Skeletal muscle satellite cell (primary cell): ENCODE measurements around the gene HSD3B7.
"Not testable (repeated sequence)": the region's sequence is repeated elsewhere in the genome, so short reads cannot be mapped to it uniquely, and the experiment has no call there.

Source experiments
- H3K27me3 ChIP-seq: 2 replicates; pipeline ENCODE4 v1.7.0; 2013; ENCODE audit warnings: low read length; ENCODE audit not compliant: control insufficient read depth, insufficient read depth
- H3K36me3 ChIP-seq: 2 replicates; pipeline ENCODE4 v1.7.0; 2013; ENCODE audit warnings: mild to moderate bottlenecking, control low read depth, low read length; ENCODE audit not compliant: insufficient read depth
- H3K4me1 ChIP-seq: 2 replicates; pipeline ENCODE4 v1.7.0; 2013; ENCODE audit warnings: low read length; ENCODE audit not compliant: control insufficient read depth, insufficient read depth
- H3K4me2 ChIP-seq: 2 replicates; pipeline ENCODE4 v1.7.0; 2013; ENCODE audit warnings: mild to moderate bottlenecking, low read length
- H3K4me3 ChIP-seq: 2 replicates; pipeline ENCODE4 v1.7.0; 2013; ENCODE audit warnings: low read length
- H3K9ac ChIP-seq: 2 replicates; pipeline ENCODE4 v1.7.0; 2013; ENCODE audit warnings: mild to moderate bottlenecking, low read depth, low read length, moderate library complexity
- H3K9me3 ChIP-seq: replicated peaks from 2 replicates; pipeline ENCODE4 v1.7.0; 2013; ENCODE audit warnings: mild to moderate bottlenecking, control low read depth, low read length

The HSD3B7 gene

GRCh38 chr16:31008149-31008548 lies 23.1 kb downstream of the HSD3B7 start:
- H3K27me3 ChIP-seq = peaks cover 15% of the 10 kb centered on the region
- H3K4me3 ChIP-seq = no peak overlapping the region
- H3K4me2 ChIP-seq = peak overlapping the region; percentile 28
- H3K4me1 ChIP-seq = peaks cover 14% of the 10 kb centered on the region
- no peak overlapping the region for H3K9ac ChIP-seq
- H3K36me3 ChIP-seq = no peaks in the 10 kb centered on the region
- no peaks in the 10 kb centered on the region for H3K9me3 ChIP-seq

GRCh38 chr16:31008551-31008950 lies 23.5 kb downstream of the HSD3B7 start:
- Histone ChIP-seq H3K9me3 (no peaks in the 10 kb centered on the region), H3K4me3 (no peak overlapping the region), H3K4me1 (peaks cover 14% of the 10 kb centered on the region), H3K4me2 (peak overlapping the region; percentile 28), H3K36me3 (no peaks in the 10 kb centered on the region), H3K27me3 (peaks cover 15% of the 10 kb centered on the region), H3K9ac (no peak overlapping the region)

GRCh38 chr16:31009120-31009519 lies 24.1 kb downstream of the HSD3B7 start:
- H3K4me1 ChIP-seq = peaks cover 14% of the 10 kb centered on the region
- H3K9ac ChIP-seq = no peak overlapping the region
- H3K36me3 ChIP-seq = no peaks in the 10 kb centered on the region
- H3K4me3 ChIP-seq = no peak overlapping the region
- H3K9me3 ChIP-seq = no peaks in the 10 kb centered on the region
- H3K4me2 ChIP-seq = peak overlapping the region; percentile 59
- H3K27me3 ChIP-seq = peaks cover 15% of the 10 kb centered on the region

DNA sequence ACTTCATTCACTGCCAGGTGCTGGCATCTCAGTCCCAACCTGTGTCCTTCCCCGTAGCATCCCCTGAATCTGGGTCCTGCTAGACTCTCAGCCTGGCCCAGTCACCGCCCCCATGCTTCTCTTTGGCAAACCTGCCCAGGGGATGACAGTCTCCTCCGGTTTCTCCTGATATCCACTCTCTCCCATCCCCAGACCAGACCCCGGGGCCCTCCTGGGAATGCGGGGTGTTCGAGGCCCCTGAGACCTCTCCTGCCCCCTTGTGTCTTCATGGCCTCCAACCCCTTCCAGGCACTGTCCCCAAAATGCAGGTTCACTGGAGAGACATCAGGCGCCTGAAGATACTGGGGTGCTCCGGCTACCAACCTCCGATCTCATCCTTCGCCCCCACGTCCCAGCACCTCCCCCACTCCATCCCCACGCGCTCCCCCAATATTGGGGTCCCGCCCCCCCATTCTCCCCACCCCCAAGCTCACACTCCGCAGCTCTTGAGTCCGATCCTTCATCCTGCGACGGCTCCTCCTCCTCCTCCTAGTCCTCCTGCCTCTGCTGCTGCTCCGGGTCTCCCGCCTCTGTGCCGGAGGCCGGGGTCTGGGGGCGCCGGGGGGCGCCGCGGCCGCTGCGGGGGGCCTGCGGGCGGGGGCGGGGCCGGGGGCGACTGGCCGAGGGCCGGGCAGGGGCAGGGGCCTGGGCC lies 25.0 kb downstream of the HSD3B7 start:
- H3K4me1 ChIP-seq = peaks cover 14% of the 10 kb centered on the region
- H3K36me3 ChIP-seq = no peaks in the 10 kb centered on the region
- peak overlapping the region; percentile 73 for H3K4me2 ChIP-seq
- H3K9me3 ChIP-seq = no peaks in the 10 kb centered on the region
- H3K4me3 ChIP-seq = peak overlapping the region; percentile 39
- H3K9ac ChIP-seq = no peak overlapping the region
- H3K27me3 ChIP-seq = peaks cover 15% of the 10 kb centered on the region

- peak within 1 kb of the TSS; percentile 63 for H3K4me3 ChIP-seq
Measured at GRCh38 chr16:31010585-31011325, 25.7 kb downstream of the HSD3B7 start, which contains the start of gene STX1B. Gene STX1B, minus strand, starts transcription at chr16:31010638. Its CDS starts 242 bp downstream, at chr16:31010396.

GRCh38 chr16:31011815-31012214 lies 26.8 kb downstream of the HSD3B7 start:
- not testable (repeated sequence) for H3K9me3 ChIP-seq, H3K9ac ChIP-seq, H3K4me3 ChIP-seq, H3K4me2 ChIP-seq, H3K36me3 ChIP-seq
- Histone ChIP-seq H3K4me1 (peaks cover 14% of the 10 kb centered on the region), H3K27me3 (peaks cover 15% of the 10 kb centered on the region)

More at GRCh38 chr16:31010585-31011325, 25.7 kb downstream of the HSD3B7 start, which contains the start of gene STX1B:
- Histone ChIP-seq H3K9me3 (no peaks in the 10 kb centered on the region), H3K4me2 (peak within 1 kb of the TSS; percentile 73), H3K36me3 (no peaks in the 10 kb centered on the region), H3K4me1 (peaks cover 14% of the 10 kb centered on the region), H3K27me3 (peaks cover 15% of the 10 kb centered on the region), H3K9ac (no peak within 1 kb of the TSS)

DNA sequence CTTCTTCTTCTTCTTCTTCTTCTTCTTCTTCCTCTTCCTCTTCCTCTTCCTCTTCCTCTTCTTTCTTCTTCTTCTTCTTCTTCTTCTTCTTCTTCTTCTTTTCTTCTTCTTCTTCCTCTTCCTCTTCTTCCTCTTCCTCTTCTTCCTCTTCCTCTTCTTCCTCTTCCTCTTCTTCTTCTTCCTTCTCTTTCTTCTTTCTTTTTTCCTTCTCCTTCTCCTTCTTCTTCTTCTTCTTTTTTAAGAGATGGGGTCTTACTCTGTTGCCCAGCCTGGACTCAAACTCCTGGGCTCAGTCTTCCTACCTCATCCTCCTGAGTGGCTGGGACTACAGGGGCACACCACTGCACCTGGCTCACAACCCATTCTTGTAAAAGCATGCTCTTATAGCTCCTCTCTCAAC lies 28.3 kb downstream of the HSD3B7 start:
- H3K27me3 ChIP-seq = peaks cover 15% of the 10 kb centered on the region
- H3K4me3 ChIP-seq, H3K36me3 ChIP-seq, H3K9ac ChIP-seq, H3K4me2 ChIP-seq, H3K9me3 ChIP-seq, H3K4me1 ChIP-seq: not testable (repeated sequence)

DNA sequence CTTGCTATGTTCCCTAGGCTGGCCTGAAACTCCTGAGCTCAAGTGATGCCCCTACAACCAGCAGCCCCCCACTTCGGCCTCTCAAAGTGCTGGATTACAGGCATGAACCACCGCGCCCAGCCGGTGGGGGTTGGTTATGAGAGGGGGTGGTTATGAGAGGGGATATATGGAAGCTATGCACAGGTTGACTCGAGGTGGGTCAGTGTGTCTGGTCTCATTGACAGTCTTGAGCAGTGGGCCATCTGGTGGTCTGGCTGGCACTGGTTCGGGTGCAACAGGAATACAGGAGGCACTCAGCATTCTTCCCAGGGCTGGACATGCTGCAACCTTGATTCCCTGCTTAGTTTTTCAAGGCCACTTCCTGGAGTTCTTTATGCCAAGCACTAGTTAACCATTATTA lies 31.0 kb downstream of the HSD3B7 start:
- no peak overlapping the region for H3K4me2 ChIP-seq
- H3K4me1 ChIP-seq = no peaks in the 10 kb centered on the region
- no peak overlapping the region for H3K9ac ChIP-seq

GRCh38 chr16:31017756-31018155 lies 32.7 kb downstream of the HSD3B7 start:
- not testable (repeated sequence) for H3K9ac ChIP-seq, H3K27me3 ChIP-seq, H3K36me3 ChIP-seq, H3K4me3 ChIP-seq, H3K9me3 ChIP-seq, H3K4me1 ChIP-seq, H3K4me2 ChIP-seq

More for the DNA sequence above, 31.0 kb downstream of the HSD3B7 start:
- H3K27me3 ChIP-seq = peaks cover 13% of the 10 kb centered on the region
- no peaks in the 10 kb centered on the region for H3K9me3 ChIP-seq
- no peak overlapping the region for H3K4me3 ChIP-seq
- H3K36me3 ChIP-seq = no peaks in the 10 kb centered on the region

DNA sequence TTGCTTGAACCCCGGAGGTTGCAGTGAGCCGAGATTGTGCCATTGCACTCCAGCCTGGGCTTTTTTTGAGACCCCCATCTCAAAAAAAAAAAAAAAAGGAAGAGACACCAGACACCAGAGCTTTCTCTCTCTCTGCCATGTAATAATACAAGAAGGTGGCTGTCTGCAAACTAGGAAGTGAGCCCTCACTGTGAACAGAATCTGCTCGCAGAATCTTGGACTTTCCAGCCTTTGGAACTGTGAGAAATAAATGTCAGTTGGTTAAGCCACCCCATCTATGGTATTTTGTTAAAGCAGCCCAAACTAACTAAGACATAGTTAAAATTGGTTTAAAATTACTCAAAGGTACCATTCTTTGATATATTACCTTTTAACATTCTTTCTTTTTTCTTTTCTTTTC lies 35.5 kb downstream of the HSD3B7 start:
- H3K36me3 ChIP-seq = no peaks in the 10 kb centered on the region
- no peak overlapping the region for H3K4me3 ChIP-seq
- H3K4me2 ChIP-seq = no peak overlapping the region
- no peak overlapping the region for H3K9ac ChIP-seq
- no peaks in the 10 kb centered on the region for H3K9me3 ChIP-seq
- H3K4me1 ChIP-seq = no peaks in the 10 kb centered on the region
- no peaks in the 10 kb centered on the region for H3K27me3 ChIP-seq

GRCh38 chr16:31022544-31023251 lies 37.7 kb downstream of the HSD3B7 start:
- Histone ChIP-seq H3K9me3 (no peaks in the 10 kb centered on the region), H3K4me2 (no peak overlapping the region), H3K36me3 (no peaks in the 10 kb centered on the region), H3K4me1 (no peaks in the 10 kb centered on the region), H3K4me3 (no peak overlapping the region), H3K27me3 (no peaks in the 10 kb centered on the region), H3K9ac (no peak overlapping the region)
